HepG2 (cell line): ENCODE results near the gene GRIN3B. TPM values are rescaled to one million over a fixed set of nuclear protein-coding genes. Genes with fewer than 3 reads are reported as not detected.

Experiments
- CEBPG ChIP-seq: IDR thresholded peaks from 2 replicates; pipeline ENCODE4 v1.6.1; 2016
- HMG20B ChIP-seq: conservative IDR thresholded peaks from 2 replicates; pipeline ENCODE4 v1.6.1; 2016; ENCODE audit warnings: missing genetic modification reagents, missing compliant biosample characterization
- HNRNPK ChIP-seq: fragments of 200-400 bp; formaldehyde crosslinking; IDR thresholded peaks from 2 replicates; pipeline ENCODE4 v1.6.1; 2018; ENCODE audit warnings: low read length, low read depth, moderate library complexity, mild to moderate bottlenecking; ENCODE audit not compliant: poor library complexity, severe bottlenecking
- NFKBIZ ChIP-seq: IDR thresholded peaks from 2 replicates; pipeline ENCODE4 v1.6.1; 2018; ENCODE audit warnings: missing genetic modification reagents, missing compliant biosample characterization
- PHF8 ChIP-seq: sonication (generic); formaldehyde crosslinking; IDR thresholded peaks from 2 replicates; pipeline ENCODE4 v1.5.0; 2020; ENCODE audit warnings: missing genetic modification reagents
- RFXAP ChIP-seq: sonication (generic); formaldehyde crosslinking; IDR thresholded peaks from 2 replicates; pipeline ENCODE4 v1.4.0; 2020; ENCODE audit warnings: missing genetic modification reagents, borderline replicate concordance
- ZBTB38 ChIP-seq: sonication (generic); formaldehyde crosslinking; IDR thresholded peaks from 2 replicates; pipeline ENCODE4 v1.5.1; 2020; ENCODE audit warnings: mild to moderate bottlenecking, missing genetic modification reagents
- ZKSCAN8 ChIP-seq: IDR thresholded peaks from 2 replicates; pipeline ENCODE4 v1.6.1; 2016; ENCODE audit warnings: borderline replicate concordance, missing genetic modification reagents, missing compliant biosample characterization
- polyA plus RNA-seq, 8 experiments: library from polyadenylated mRNA; depleted of rRNA in 3 of 8; stranded (reverse) in 7 of 8; unstranded in 1 of 8; fragments of >200 nt; fragmentation: Illumina TruSeq in 4 of 8; extraction: Trizol in 4 of 8; gene quantifications; 2 replicates each; pipeline versions ENCODE4 v1.2.1 to v1.2.3, GENCODE V29; 2011 to 2016; ENCODE audit warnings: low read depth in 4 of 8, missing spikeins in 1 of 8, mixed read lengths in 1 of 8; ENCODE audit not compliant: insufficient read depth in 1 of 8
- total RNA-seq, 5 experiments: library from RNA; depleted of rRNA; stranded (reverse); fragments of >200 nt; fragmentation: Illumina TruSeq; extraction: Trizol; gene quantifications; 2 replicates each; pipeline ENCODE4 v1.2.3, GENCODE V29; 2016; ENCODE audit warnings: low read depth in 1 of 5
- TF ChIP-seq, protein P1 (sequence below): sonication (generic); formaldehyde crosslinking; IDR thresholded peaks from 2 replicates; pipeline ENCODE4 v1.4.0; 2020; ENCODE audit warnings: mild to moderate bottlenecking, missing genetic modification reagents
- TF ChIP-seq, protein P2 (sequence below): IDR thresholded peaks from 2 replicates; pipeline ENCODE4 v1.6.1; 2012; ENCODE audit warnings: low read length, improper control_type of control experiment
- TF ChIP-seq, protein P3 (sequence below): sonication (generic); formaldehyde crosslinking; IDR thresholded peaks from 2 replicates; pipeline ENCODE4 v1.8.1; 2023; ENCODE audit warnings: mild to moderate bottlenecking, missing genetic modification reagents, borderline replicate concordance

Gene GRIN3B
- total and polyA plus RNA-seq, 2 of the 13 experiments (the other 11 are each of a cell fraction or from before 2014, with no cell fraction given): 0.07 to 0.20 TPM

DNA sequence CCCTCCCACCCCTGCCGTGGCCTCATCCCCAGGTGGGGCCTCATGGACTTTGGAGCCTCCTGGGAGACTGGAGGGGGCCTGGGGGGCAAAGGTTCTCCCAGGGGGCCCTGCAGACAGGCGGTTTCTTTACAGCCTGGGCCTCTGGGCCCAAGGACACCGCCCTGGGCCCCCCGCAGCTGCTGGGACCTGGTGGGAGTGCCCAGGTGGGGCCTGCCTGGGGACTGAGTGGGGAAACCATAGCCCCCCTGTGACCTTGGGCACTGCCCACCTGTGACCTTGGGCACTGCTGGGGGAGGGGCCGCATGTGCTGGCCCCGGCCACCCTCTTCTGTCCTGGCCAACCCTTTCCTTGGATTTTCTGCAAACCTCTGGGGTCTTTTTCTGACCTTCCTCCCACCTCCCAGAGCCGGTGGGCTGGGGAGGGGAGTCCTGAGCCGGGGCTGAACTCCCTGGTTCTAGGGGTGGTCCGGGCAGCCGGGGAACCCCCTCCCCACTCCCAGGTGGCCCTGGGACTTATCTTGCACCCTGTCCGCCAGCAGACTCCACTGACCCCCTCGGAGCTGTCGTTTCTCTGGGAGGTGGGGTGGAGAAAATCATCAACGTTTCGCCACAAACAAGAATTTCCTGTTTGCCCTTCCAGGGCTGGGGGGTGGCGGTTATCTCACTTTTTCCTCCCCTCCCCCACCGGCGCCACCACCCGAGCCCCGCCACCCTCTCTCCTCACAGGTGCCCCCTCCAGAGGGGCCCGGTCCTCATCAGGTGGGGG is 47.4 kb upstream of the GRIN3B start (continued):
- TF ChIP-seq, protein P1, sequence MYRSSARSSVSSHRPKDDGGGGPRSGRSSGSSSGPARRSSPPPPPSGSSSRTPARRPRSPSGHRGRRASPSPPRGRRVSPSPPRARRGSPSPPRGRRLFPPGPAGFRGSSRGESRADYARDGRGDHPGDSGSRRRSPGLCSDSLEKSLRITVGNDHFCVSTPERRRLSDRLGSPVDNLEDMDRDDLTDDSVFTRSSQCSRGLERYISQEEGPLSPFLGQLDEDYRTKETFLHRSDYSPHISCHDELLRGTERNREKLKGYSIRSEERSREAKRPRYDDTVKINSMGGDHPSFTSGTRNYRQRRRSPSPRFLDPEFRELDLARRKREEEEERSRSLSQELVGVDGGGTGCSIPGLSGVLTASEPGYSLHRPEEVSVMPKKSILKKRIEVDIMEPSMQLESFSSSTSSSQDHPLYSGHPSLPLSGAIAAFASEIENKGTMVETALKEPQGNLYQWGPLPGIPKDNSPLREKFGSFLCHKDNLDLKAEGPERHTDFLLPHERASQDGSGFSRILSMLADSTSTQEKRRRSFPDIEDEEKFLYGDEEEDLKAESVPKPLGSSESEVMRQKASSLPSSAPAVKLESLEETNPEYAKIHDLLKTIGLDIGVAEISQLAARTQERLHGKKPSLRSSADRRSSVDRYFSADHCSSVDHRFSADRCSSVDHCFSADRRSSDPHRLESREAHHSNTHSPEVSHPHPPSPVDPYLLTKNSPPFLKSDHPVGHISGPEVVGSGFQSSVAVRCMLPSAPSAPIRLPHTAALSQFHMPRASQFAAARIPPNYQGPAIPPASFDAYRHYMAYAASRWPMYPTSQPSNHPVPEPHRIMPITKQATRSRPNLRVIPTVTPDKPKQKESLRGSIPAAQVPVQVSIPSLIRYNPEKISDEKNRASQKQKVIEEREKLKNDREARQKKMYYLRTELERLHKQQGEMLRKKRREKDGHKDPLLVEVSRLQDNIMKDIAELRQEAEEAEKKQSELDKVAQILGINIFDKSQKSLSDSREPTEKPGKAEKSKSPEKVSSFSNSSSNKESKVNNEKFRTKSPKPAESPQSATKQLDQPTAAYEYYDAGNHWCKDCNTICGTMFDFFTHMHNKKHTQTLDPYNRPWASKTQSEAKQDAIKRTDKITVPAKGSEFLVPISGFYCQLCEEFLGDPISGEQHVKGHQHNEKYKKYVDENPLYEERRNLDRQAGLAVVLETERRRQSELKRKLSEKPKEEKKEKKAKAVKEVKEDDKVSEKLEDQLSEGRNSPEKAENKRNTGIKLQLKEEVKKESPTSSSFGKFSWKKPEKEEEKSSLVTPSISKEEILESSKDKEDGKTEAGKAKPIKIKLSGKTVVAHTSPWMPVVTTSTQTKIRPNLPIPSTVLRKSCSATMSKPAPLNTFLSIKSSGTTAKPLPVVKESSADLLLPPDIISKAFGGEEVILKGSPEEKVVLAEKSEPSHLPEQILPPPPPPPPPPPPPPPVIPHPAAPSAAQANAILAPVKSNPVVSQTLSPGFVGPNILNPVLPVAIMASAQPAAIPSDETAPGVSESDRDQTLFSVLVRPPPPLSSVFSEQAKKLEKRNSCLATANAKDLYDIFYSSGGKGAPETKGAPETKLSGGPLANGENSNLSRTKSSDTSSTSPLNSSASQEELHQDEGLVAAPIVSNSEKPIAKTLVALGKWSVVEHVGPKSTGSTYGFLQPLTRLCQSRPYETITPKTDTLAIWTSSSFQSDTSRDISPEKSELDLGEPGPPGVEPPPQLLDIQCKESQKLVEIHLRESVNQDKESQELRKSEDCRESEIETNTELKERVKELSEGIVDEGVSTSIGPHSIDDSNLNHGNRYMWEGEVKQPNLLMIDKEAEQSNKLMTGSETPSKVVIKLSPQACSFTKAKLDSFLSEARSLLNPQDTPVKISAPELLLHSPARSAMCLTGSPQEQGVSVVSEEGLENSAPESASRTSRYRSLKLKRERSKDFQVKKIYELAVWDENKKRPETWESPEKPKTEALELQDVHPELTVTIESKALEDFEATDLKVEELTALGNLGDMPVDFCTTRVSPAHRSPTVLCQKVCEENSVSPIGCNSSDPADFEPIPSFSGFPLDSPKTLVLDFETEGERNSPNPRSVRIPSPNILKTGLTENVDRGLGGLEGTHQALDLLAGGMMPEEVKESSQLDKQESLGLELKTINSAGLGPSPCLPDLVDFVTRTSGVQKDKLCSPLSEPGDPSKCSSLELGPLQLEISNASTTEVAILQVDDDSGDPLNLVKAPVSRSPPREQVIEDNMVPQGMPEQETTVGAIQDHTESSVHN (CRISPR knock-in tag): no peak
- peak; percentile 90; the same call in 1 of the 2 replicates for TF ChIP-seq ZKSCAN8 (CRISPR knock-in tag)
- TF ChIP-seq RFXAP (CRISPR knock-in tag): peak; percentile 84
- peak; percentile 84 for TF ChIP-seq HMG20B (CRISPR knock-in tag)
- TF ChIP-seq, protein P2, sequence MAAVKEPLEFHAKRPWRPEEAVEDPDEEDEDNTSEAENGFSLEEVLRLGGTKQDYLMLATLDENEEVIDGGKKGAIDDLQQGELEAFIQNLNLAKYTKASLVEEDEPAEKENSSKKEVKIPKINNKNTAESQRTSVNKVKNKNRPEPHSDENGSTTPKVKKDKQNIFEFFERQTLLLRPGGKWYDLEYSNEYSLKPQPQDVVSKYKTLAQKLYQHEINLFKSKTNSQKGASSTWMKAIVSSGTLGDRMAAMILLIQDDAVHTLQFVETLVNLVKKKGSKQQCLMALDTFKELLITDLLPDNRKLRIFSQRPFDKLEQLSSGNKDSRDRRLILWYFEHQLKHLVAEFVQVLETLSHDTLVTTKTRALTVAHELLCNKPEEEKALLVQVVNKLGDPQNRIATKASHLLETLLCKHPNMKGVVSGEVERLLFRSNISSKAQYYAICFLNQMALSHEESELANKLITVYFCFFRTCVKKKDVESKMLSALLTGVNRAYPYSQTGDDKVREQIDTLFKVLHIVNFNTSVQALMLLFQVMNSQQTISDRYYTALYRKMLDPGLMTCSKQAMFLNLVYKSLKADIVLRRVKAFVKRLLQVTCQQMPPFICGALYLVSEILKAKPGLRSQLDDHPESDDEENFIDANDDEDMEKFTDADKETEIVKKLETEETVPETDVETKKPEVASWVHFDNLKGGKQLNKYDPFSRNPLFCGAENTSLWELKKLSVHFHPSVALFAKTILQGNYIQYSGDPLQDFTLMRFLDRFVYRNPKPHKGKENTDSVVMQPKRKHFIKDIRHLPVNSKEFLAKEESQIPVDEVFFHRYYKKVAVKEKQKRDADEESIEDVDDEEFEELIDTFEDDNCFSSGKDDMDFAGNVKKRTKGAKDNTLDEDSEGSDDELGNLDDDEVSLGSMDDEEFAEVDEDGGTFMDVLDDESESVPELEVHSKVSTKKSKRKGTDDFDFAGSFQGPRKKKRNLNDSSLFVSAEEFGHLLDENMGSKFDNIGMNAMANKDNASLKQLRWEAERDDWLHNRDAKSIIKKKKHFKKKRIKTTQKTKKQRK: no peak
- TF ChIP-seq, protein P3, sequence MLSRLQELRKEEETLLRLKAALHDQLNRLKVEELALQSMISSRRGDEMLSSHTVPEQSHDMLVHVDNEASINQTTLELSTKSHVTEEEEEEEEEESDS (CRISPR knock-in tag): no peak
- TF ChIP-seq ZBTB38 (CRISPR knock-in tag): peak; percentile 79
- TF ChIP-seq HNRNPK: peak; percentile 60
- peak; percentile 47; the same call in 1 of the 2 replicates for TF ChIP-seq CEBPG
- peak; percentile 70 for TF ChIP-seq PHF8 (CRISPR knock-in tag)
- TF ChIP-seq NFKBIZ (CRISPR knock-in tag): peak; percentile 55; the same call in 1 of the 2 replicates
